Fibroblast of the aortic adventitia (primary cell): ENCODE data around the gene IQCM. TPM values are rescaled to one million over a fixed set of nuclear protein-coding genes. Genes with fewer than 3 reads are reported as not detected.

Source experiments
- DNase-seq: peaks from one replicate; pipeline ENCODE4 v3.0.0-alpha.2; 2010; ENCODE audit warnings: low read depth
- H3K4me3 ChIP-seq: 2 replicates; pipeline ENCODE4 v1.5.1; 2011; ENCODE audit warnings: low read depth, mild to moderate bottlenecking, control low read depth, low read length, moderate library complexity
- total RNA-seq: library from RNA; depleted of rRNA; stranded (reverse); fragments of >200 nt; gene quantifications from 2 replicates; pipeline ENCODE4 v1.2.3, GENCODE V29; 2012; ENCODE audit warnings: low replicate concordance
- TF ChIP-seq, protein P1 (sequence below): IDR thresholded peaks from 2 replicates; pipeline ENCODE4 v1.5.1; 2011; ENCODE audit warnings: mild to moderate bottlenecking, low read length, control low read depth, inconsistent platforms; ENCODE audit not compliant: insufficient read depth

The IQCM gene
- total RNA-seq, 1 donor, result 0.27 TPM

DNA sequence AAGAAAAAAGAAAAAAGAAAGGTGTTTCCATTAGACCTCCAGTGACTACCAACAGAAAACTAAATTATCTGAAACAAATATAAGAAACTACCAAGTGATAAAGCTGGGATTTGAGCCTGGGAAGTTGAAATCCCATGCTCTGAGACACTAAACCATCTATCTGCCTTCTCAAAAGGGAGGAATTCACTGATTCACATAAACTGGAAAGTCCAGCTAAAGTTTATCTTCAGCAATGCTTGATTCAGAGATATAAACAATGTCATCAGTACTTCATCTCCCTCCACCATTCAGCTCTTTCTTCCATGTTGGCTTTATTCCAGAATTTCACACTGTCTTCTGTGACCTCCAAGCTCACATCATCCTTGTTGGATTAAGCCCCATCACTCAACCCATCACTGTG is 96.3 kb downstream of the IQCM start:
- H3K4me3 ChIP-seq, result no peak overlapping the region
- DNase-seq, result peak; percentile 6
- TF ChIP-seq, protein P1, sequence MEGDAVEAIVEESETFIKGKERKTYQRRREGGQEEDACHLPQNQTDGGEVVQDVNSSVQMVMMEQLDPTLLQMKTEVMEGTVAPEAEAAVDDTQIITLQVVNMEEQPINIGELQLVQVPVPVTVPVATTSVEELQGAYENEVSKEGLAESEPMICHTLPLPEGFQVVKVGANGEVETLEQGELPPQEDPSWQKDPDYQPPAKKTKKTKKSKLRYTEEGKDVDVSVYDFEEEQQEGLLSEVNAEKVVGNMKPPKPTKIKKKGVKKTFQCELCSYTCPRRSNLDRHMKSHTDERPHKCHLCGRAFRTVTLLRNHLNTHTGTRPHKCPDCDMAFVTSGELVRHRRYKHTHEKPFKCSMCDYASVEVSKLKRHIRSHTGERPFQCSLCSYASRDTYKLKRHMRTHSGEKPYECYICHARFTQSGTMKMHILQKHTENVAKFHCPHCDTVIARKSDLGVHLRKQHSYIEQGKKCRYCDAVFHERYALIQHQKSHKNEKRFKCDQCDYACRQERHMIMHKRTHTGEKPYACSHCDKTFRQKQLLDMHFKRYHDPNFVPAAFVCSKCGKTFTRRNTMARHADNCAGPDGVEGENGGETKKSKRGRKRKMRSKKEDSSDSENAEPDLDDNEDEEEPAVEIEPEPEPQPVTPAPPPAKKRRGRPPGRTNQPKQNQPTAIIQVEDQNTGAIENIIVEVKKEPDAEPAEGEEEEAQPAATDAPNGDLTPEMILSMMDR, result no peak

DNA sequence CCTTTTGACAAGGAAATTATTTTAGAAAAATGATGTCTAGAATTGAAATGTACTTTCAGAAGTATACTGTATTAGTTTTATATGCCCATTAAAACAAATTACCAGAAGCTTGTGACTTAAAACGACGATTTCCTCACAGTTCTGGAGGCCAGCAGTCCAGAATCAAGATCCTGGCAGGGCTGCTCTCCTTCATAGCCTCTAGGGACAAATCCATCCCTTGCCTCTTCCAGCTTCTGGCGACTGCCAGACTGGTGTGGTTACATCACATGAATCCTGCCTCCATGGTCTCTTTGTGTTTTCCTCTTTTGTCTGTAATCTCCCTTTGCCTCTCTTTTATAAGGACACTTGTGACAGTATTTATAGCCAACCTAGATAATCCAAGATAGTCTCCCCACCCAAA is 97.1 kb downstream of the IQCM start:
- H3K4me3 ChIP-seq, result no peak overlapping the region
- TF ChIP-seq, protein P1, result no peak
- peak; percentile 16 for DNase-seq

DNA sequence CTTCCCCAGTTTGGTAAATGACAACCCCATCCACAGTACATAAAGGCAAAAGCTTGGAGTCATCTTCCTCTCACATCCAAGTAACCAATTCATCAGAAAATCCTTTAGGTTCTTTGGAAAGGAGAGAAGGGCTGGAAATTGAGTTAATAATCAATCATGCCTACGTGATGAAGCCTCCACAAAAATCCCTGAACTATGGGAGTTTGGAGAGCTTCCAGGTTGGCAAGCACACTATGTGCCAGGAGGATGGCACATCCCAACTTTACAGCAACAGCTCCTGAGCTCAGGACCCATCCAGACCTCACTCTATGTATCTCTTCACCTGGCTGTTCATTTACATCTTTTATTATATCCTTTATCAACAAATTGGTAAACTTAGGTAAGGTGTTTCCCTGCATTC is 98.9 kb downstream of the IQCM start:
- TF ChIP-seq, protein P1, result no peak
- H3K4me3 ChIP-seq, result no peak overlapping the region
- no peak for DNase-seq

DNA sequence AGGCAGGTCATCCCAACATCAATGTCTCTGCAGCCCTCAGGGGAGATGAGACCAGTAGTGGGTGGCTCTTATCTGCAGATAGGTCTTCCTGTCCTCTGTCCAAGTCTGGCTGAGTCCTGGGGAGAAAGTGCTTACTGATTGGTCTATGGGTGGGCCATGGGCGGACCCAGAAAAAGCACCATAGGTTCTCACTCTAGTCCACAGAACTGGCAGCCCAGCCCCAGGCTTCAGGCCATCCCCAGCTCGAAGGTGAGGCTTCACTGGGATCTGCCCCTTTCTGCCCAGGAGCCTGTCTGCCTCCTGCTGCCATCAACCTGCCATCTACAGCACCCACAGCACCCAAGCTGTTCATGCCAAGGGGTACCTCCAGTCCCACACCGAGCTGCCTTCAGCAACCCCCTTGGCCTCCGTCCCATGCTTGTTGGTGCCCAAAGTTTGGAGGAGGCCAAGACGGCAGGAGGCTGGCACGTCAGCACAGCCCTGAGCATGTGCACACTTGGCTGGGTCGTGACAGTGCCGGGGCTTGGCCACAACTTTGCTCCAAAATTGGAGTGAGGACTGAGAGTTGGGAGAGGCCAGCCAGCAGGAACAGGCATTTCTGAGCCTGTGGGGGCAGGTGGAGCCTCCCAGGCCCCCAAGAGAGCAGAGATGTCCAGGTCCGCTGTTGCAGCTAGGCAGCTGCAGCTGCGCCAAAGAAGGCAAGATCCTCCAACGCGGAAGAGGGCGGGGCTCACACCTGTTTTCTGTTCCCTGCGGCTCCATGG is 99.6 kb downstream of the IQCM start:
- TF ChIP-seq, protein P1, result no peak

DNA sequence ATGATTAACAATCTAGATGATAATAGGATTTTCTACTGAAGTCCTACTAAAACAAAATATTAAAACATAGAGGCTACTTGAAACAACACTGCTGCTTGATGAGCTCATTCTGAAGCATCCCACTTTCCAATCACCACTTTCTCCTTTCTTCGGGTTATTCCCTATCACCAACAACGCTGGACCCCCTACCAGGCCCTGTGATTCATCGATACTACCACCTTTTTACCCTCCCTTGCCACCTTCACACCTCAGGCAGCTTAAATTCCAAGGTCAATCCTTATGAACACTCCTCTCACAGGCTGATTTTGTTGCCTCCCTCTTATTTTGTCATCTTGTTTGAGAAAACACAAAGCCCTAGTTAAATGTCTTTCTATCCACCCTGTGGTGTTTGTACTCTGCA is 102.6 kb downstream of the IQCM start:
- no peak overlapping the region for H3K4me3 ChIP-seq
- TF ChIP-seq, protein P1, result no peak
- DNase-seq, result no peak

More for the DNA sequence above, 99.6 kb downstream of the IQCM start:
- DNase-seq, result no peak
- no peak overlapping the region for H3K4me3 ChIP-seq

DNA sequence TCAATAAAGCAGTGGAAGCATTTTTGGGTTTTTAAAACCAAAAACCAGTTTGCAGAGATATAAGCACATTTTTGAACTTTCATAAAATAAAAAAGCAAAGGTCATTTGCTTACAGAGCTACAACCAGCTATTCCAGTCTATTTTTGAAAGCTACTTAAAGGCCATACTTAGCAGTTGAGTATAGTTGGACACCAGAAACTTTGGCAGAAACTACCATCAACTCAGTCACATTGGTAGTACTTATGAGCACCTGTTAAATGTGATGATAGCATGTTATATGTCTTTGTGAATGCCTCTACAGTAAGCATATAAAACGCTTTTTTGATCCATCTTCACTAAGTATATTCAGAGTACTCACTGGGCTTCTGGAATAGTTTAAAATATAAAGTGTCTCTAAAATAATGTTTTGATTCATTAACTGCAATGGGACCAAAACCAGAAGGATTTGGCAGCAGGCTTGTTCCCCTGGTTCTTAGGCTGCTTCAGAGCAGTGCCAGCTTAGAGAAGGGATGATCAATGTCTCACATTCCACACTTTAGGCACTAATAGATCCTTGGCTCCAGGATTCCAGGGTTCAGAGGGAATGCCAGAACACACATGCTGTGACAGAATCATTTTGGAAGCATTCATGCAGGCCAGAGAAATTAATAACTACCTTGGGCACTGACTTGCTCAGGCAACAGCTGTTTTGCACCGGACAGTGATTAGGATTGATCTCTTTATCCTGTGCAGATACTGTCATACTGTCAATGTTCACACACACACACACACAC is 103.9 kb downstream of the IQCM start:
- H3K4me3 ChIP-seq, result no peak overlapping the region
- TF ChIP-seq, protein P1, result no peak
- DNase-seq, result no peak
